GM18868 (cell line): ENCODE measurements around the gene IER5.
A peak's percentile ranks its signal among the peaks of the same experiment; 100 is the strongest.
"Not testable (repeated sequence)": the region's sequence is repeated elsewhere in the genome, so short reads cannot be mapped to it uniquely, and the experiment has no call there.

ENCODE experiments used
- ATAC-seq: cut with Tn5 transposase; IDR thresholded peaks from one replicate; pipeline ENCODE4 v1.9.1; 2021; ENCODE audit warnings: mild to moderate bottlenecking, moderate library complexity; ENCODE audit not compliant: unreplicated experiment

The IER5 gene

DNA sequence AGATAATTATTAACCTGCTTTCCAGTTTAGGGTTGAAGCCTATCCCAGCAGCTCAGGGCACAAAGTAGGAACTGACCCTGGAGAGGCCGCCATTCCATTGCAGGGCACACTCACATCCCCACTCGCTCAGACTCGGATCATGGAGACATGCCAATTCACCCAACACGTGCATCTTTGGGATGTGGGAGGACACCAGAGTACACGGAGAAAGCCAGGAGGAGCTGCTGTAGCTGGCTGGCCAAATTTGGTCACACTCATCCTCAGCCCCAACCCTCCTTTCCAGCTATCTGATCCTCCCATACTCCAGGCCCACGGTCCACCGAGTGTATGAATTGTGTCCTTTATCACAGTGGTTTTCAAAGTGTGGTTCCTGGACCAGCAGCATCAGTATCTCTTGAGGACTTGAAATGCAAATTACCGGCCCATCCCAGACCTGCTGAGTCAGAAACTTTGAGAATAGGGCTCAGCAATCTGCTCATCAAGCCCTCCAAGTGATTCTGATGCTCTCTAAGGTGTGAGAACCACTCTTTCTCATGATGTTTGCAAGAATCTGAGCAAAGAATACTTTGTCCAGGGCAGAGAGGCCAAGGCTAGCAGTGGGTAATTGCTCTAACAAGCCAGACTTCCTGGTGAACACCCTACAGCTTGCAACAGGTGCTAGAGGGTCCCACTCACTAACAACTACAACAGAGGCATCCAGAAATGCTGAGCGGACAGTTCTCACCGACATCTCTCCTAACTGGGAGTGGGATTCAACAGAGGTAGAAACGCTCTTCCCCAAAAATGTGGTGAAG is 26.3 kb downstream of the IER5 start:
- ATAC-seq, result no peak

- no peak for ATAC-seq
Observed at GRCh38 chr1:181115368-181115684, 26.8 kb downstream of the IER5 start.

DNA sequence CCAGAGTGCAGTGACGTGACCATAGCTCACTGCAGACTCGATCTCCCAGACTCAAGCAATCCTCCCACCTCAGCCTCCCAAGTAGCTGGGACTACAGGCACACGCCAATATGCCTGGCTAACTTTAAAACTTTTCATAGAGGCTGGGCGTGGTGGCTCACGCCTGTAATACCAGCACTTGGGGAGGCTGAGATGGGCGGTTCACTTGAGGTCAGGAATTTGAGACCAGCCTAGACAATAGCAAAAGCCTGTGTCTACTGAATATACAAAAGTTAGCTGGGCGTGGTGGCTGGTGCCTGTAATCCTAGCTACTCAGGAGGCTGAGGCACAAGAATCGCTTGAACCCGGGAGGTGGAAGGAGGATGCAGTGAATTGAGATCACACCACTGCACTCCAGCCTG is 27.5 kb downstream of the IER5 start:
- ATAC-seq, result not testable (repeated sequence)

GRCh38 chr1:181116819-181117390 is 28.4 kb downstream of the IER5 start:
- ATAC-seq, result no peak

DNA sequence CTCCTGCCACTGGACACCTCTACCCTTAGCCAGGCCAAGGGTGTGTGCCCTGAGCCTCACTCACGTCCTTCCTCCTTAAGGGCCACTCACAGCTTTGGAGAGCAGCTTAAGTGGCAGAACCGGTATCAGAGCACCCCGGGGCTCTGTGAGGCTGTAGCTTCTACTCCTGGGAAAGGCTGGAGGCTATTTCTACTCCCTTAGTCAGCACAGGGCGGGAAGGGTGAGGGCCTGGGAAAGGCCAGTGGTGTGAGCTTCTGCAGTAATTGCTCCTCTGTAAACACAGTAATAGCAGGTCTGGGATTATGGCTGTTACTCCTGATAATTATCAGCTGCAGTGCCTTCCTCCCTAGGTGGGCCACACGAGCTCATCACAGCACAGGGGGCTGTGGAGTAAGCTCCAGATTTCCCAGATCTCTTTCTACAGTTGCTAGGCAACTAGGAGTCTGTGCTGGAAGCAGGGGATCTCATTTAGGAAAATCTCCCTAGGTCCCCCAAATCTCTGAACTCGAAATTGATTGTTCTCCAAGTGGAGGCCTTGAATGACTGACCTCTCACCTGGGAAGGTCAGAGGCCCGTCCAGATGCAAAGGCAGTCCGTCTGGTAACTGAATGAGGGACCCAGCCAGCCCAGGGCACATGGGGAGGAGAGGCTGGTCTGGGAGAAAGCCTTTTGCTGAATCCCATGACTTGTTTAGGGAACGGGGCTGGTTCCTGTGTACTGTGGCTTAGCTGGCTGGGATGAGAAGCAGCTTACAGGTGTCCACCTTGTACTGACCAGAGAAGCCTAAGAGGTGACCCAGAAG is 29.3 kb downstream of the IER5 start:
- ATAC-seq, result no peak

GRCh38 chr1:181119093-181119989 is 30.8 kb downstream of the IER5 start:
- no peak for ATAC-seq

- ATAC-seq, result no peak
Observed at GRCh38 chr1:181120924-181121323, 32.4 kb downstream of the IER5 start.

DNA sequence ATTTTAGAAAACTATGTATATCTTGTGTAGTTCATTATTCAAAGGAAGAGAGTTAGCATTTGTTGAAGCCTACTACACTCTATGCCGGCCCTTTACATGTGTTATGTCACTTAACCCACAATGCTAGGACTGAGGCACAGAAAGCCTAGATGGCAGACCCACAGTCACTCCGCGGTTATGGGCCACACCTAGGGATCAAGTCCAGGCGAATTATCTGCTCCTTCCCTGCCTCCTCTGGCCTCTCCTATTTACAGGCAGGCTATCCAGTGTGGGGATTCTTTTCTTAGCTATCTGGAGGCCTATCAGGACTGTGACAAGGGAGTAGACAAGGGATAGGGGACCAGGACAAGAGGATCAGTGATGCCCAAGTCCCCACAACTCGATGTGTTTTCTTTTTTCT is 33.0 kb downstream of the IER5 start:
- no peak for ATAC-seq

DNA sequence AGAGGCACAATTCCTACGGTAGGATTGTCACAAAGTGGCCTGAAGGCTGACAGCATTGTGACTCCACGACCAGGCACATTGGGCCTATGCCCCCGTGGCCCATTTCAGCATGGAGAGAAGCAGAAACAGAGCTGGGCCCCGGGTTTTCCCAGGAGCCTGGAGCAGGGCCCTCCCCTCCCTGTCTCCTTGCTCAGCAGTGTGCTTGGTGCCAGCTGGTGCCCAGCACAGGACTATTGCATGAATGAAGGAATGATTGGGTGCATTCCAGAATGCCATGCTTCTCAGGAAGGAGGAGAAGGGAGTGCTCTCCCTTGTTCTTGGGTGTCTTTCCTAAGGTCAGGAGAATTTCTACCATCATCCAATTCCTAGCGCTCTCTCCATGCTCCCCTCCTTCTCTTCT is 33.7 kb downstream of the IER5 start:
- ATAC-seq, result no peak

DNA sequence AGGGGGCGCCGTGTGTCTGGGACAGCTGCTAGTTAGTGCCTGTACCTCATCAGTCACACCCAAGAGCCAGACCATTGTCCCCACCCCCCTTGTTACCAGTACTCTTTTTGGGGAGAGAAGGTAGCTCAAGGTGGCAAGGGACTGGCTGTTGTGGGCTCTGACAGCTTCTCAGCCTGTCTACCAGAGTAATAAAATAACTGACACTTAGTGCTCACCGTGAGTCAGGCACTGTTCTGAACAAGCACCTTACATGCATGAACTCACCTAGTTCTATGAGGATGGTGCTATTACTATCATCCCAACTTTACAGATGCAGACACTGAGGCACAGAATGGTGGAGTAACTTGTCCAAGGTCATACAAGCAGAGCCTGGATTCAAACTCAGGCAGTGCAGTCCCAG is 34.7 kb downstream of the IER5 start:
- no peak for ATAC-seq

DNA sequence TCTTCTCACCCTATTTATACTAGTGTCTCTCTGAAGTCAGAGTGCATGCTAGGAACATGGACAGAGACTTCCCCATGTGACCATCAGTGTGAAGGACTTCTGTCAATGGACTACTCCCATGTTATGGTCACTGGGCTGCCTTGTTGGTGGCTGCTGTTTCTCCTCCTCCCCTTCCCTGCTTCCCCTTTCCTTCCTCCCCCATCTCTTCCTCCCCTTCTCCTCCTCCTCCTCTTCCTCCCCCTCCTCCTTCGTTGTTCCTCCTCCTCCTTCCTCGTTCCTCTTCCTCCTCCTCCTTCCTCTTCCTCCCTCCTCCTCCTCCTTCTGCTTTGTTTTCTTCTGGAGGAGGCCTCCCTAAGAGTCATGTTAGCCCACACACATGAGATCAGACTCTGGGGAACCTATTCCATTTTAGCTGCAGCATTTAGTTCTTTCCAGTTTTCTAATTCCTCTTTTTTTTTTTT is 35.8 kb downstream of the IER5 start:
- ATAC-seq, result no peak

DNA sequence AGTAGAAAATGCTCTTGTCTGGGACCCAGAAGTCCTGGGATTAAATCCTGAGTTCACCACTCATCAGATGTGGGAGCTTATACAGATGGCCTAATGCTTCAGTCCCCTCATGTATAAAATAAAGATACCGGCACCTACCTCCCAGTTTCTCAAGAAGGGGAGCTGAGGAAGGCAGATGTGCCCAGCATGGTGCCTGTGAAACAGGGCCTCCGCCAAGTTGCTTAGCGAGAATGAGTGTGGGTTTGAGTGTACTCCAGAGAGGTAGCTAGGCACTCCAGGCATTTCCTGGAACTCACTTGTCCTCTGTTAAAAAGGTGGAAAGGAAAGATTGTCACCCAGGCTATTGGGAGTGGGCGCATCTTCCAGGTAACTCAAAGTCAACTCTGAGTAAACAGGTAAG is 37.8 kb downstream of the IER5 start:
- ATAC-seq, result no peak

- ATAC-seq, result no peak
Observed at GRCh38 chr1:181126871-181127587, 38.5 kb downstream of the IER5 start.

DNA sequence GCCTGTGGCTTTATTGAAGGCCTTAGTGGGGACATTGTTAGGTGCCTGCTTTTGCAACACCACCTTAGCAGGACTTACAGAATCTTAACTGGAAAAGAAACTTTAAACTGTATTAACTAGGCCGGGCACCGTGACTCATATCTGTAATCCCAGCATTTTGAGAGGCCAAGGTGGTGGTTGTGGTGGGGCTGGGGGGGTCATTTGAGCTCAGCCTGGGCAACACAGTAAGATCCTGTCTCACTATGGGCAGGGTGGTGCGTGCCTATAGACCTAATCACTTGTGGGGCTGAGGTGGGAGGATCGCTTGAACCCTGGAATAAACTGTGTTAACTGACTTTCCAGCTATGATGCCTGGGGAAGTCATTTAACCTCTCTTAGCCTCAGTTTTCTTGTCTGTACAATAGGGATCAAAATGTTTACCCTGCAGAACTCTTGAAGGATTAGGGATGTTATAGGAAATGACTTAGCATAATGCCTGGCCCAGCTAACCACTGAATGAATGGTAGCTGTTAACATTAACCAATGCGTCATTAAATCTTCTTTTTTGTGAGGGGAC is 39.5 kb downstream of the IER5 start:
- no peak for ATAC-seq

DNA sequence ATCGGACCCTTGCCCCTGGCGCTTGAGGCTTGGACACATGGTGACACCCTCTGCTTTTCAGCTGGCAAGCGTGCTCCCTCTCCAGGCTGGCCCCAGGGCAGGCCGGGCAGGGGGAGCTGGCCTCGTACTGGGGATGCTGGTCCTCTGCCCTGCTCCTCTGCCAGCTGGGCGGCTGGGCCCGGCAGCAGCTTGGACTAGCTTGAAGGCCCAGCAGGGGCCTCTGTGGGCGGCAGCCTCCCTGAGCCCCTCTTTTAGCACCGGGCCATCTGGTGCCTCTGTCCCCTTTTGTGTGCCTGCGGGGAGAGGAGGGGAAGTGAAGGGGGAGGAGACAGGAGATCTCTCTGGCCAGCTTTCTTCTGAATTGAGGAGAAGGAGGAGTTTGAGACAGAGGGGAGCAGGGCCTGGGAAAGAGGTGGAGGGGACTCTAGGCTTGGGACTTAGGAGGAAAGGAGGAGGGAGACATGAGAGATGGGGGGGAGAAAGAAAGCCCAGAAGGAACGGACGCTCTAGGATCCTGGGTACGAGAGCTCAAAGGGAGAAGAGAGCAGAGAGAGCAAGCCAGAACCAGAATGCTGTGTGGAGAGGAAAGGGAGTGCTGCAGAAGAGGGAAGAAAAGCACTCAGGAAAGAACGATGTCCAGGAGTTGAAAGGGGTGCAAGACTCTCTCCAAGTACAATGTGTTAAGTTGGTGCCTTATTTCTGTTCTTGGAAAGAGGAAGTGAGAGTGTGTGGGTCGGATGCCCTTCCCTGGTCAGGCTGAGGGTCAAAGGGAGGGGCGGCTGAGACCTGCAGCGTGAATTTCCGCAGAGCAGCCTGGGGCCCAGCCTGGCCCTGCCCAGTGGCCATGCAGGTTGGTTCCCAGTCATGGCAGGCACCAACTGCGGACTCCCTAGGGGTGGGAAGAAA is 40.3 kb downstream of the IER5 start:
- no peak for ATAC-seq

DNA sequence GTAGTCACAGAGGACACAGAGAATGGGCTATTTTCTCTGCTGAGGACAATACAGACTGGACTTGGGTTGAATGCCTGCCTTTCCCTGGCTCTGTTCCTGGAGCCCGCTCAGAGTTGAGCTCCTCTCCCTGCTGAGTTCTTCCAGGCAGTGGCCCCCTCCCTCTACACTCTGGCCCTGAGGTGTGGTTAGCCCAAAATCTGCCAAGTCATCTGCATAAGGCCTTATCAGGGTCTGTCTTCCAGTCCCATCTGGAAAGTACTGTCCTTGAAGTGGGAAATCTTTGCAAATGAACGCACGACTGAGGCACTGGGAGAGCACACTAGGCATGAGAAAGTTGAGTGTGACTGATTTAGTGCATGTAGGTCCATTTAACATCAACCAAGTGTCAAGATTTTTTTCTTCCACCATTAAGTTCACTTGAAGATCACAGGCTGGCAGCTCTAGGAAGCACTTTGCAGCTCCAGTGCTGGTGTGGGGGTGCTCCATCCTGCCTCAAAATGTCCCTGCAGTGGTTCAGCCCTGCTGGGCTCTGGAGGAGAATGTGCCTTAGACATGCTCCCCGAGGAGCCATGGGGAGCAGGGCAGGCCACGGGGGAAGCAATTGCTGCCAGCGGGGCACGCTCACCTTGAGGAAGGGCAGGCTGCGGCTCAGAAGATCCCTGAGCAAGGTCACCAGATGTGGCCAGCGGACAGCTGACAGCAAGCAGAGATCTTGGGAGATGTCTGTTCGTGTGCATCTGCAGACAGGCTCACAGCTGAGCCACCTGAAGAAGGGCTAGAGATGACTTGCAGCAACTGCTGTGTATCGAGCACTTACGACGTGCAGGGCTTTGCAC is 41.5 kb downstream of the IER5 start:
- ATAC-seq, result no peak

GRCh38 chr1:181131255-181131941 is 42.9 kb downstream of the IER5 start:
- ATAC-seq, result peak; percentile 34
